ENCODE results near the gene RBSN. TPM values are rescaled to one million over a fixed set of nuclear protein-coding genes. Genes with fewer than 3 reads are reported as not detected.

The RBSN gene
- total and polyA plus RNA-seq, 2 of the 4 experiments (the other 2 are of a cell fraction), result 8.7 to 33.7 TPM

DNA sequence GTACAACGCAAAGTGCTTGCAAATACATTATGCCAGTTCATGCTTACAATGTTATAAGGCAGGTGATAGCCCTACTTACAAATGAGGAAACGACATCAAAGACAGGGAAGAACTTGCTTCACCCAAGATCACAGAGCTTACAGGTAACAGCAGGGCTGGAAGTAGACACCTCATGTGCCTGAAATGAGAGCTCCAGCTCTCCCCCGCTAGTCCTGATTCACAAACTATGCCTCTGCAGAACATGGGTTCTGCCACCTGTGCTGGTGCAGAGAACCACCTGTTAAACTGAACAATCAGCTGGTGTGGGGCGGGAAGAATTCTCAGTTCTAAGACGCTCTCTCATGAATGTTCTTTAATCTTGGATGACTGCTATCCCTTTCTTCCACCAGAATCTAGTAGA lies 7.4 kb downstream of the RBSN start:
- Histone ChIP-seq H3K56ac (ENCODE audit: extremely low read depth, insufficient read depth, low read length) (no peak overlapping the region), H3K9me1 (ENCODE audit: insufficient read depth, low read length) (no peaks in the 10 kb centered on the region), H3K4me3 (ENCODE audit: insufficient read depth, low read depth, low read length) (no peak overlapping the region), H3K4me2 (ENCODE audit: low read depth, low read length) (no peak overlapping the region), H2BK15ac (ENCODE audit: low read depth, low read length) (no peak overlapping the region), H3K27me3 (ENCODE audit: control insufficient read depth, insufficient read depth, low read length) (no peaks in the 10 kb centered on the region), H3K36me3 (ENCODE audit: control insufficient read depth, insufficient read depth, low read length) (peaks cover 26% of the 10 kb centered on the region), H4K5ac (ENCODE audit: low read depth, low read length) (no peak overlapping the region), H3K79me1 (ENCODE audit: low read depth in 1 of 2, low read length in 2 of 2) (peaks cover 7 to 16% of the 10 kb centered on the region in 2 experiments), H3K9ac (ENCODE audit: low read depth, low read length) (no peak overlapping the region), H3K4me1 (ENCODE audit: control insufficient read depth, insufficient read depth, low read length) (no peaks in the 10 kb centered on the region), H2AFZ (replicated peaks; ENCODE audit: low read length, poor library complexity) (no peak overlapping the region), H2BK120ac (ENCODE audit: low read depth, low read length) (no peak overlapping the region), H4K20me1 (ENCODE audit: insufficient read depth, low read length) (no peaks in the 10 kb centered on the region), H3K23ac (ENCODE audit: low read depth, low read length) (no peak overlapping the region), H3K14ac (replicated peaks; ENCODE audit: low read depth, low read length) (no peak overlapping the region), H2BK20ac (ENCODE audit: low read depth, low read length) (no peak overlapping the region), H3K4ac (ENCODE audit: low read depth, low read length) (no peak overlapping the region), H2BK5ac (ENCODE audit: low read depth, low read length, poor library complexity, severe bottlenecking) (no peak overlapping the region), H4K8ac (ENCODE audit: low read depth in 2 of 2, low read length in 2 of 2) (no peak overlapping the region), H3K18ac (ENCODE audit: low read depth, low read length) (no peak overlapping the region), H2AK9ac (replicated peaks; ENCODE audit: low read depth, low read length, poor library complexity) (no peak overlapping the region), H3K9me3 (ENCODE audit: control insufficient read depth, insufficient read depth, low read length) (no peaks in the 10 kb centered on the region), H4K91ac (ENCODE audit: insufficient read depth, low read depth, low read length) (no peak overlapping the region), H2AK5ac (ENCODE audit: low read depth, low read length) (no peak overlapping the region), H3K27ac (ENCODE audit: insufficient read depth, low read length) (no peak overlapping the region)
- WGBS, 2 experiments (ENCODE audit: extremely low coverage in 2 of 2, insufficient read length in 1 of 2), result no CpG with 5 or more reads among the region's 5 CpGs
- BruUV-seq (replicated peaks), result no TSS peak
- CTCF ChIA-PET, result interaction anchor here (1.3 kb wide), 1 partner anchor 10 kb away, joined by 3 read pairs; no protein-coding TSS in a partner anchor
- dilution Hi-C loops (cut with HindIII; ENCODE audit: low sequenced_read_pairs, unreplicated experiment) (no loop called here), intact Hi-C loops (cut with micrococcal nuclease) (no loop called here), in situ Hi-C loops (cut with MboI; ENCODE audit: low sequenced_read_pairs) (no loop called here)
- ATAC-seq (ENCODE audit: low read depth) (no peak), DNase-seq (no peak)
- TF ChIP-seq BHLHE40 (IDR thresholded peaks at IDR 0.05; ENCODE audit: low read depth, low read length) (no peak), CHD1 (IDR thresholded peaks at IDR 0.05; ENCODE audit: low read depth, low read length) (no peak), MAZ (IDR thresholded peaks at IDR 0.05; ENCODE audit: borderline replicate concordance, low read depth, low read length) (no peak), CTCF (conservative IDR thresholded peaks at IDR 0.05; ENCODE audit: low read depth, low read length) (no peak), USF2 (IDR thresholded peaks at IDR 0.05; ENCODE audit: low read depth, low read length) (no peak), ELK1 (IDR thresholded peaks at IDR 0.05; ENCODE audit: borderline replicate concordance, low read depth, low read length) (no peak), RCOR1 (IDR thresholded peaks at IDR 0.05; ENCODE audit: insufficient replicate concordance, low read length) (no peak), SMC3 (IDR thresholded peaks at IDR 0.05; ENCODE audit: low read depth, low read length) (no peak), RAD21 (IDR thresholded peaks at IDR 0.05; ENCODE audit: low read length) (no peak), RFX5 (IDR thresholded peaks at IDR 0.05; ENCODE audit: low read depth, low read length) (no peak), MXI1 (IDR thresholded peaks at IDR 0.05; ENCODE audit: borderline replicate concordance, low read depth, low read length) (no peak), FOS (IDR thresholded peaks at IDR 0.05; ENCODE audit: low read depth, low read length) (no peak), MAFK (IDR thresholded peaks at IDR 0.05; ENCODE audit: low read depth, low read length) (no peak), POLR2A (IDR thresholded peaks at IDR 0.05; ENCODE audit: low read depth, low read length) (no peak), NFE2L2 (IDR thresholded peaks at IDR 0.05; ENCODE audit: low read depth, low read length) (no peak), CEBPB (IDR thresholded peaks at IDR 0.05; ENCODE audit: low read depth, low read length) (no peak)
- POLR2A ChIA-PET (ENCODE audit: unreplicated experiment), result no interaction called here

Data from IMR-90 (cell line).